SIG-M5 (cell line): ENCODE results near the gene RAI1.

Experiments
- DNase-seq: peaks from one replicate; lab custom pipeline; 2025; lab: John Stamatoyannopoulos, UW

Gene RAI1

DNA sequence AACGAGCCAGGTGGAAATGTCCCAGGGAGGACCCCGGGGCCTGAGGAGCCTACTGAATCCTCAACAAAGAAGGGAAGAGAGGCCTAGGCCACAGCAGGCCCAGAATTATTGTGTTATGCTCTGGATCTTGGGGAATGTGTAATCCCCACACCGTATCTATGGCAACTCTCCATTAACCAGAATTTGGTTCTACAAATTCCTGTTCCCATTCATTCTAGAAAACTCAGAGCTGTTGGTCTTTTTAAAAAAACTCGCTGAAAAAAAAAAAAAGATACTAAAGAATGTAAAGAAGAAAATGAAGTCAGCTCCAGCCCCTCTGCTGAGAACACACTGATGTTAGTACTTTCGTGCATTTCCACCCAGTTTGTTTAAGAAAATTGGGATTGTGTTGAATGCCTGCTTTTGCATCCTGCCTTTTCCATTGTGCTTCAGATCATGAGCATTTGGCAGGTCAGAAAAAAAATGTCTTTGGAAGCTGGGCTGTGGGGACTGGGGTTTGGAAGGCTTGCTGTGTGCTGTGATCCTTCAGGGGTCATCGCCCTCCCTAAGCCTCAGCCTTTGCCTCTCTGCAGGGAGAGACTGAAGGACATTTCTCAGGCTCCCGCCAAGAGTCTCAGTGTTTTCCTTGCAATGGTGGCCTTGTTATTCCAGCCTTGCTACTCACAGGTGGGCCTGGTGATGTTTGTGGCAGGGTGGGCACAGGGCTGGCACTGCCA, 86.1 kb downstream of the RAI1 start:
- DNase-seq = no peak

DNA sequence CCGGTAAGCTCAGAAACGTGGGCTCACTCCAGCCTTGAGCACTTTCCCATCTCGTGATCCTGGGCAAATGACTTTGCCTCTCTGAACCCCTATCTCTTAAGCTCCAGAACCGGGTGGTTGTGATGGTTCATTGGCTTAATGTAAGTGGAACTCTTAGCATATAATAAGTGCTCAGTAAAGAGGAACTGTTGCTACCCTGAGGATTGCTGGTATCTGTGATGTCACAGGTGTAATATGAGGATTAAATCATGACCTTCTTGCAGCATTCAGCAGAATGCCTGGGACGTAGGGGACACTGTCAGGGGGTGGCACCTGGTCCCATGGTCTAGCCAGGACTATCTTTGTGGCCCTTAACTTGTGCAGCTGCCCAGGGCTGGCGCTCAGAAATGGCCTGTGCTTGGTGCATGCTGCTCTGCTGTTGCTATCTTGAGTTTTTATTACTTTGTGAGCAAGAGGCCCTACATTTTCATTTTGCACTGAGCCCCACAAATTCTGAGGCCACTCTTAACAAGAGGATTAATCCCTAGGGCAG, 86.7 kb downstream of the RAI1 start:
- DNase-seq = no peak

DNA sequence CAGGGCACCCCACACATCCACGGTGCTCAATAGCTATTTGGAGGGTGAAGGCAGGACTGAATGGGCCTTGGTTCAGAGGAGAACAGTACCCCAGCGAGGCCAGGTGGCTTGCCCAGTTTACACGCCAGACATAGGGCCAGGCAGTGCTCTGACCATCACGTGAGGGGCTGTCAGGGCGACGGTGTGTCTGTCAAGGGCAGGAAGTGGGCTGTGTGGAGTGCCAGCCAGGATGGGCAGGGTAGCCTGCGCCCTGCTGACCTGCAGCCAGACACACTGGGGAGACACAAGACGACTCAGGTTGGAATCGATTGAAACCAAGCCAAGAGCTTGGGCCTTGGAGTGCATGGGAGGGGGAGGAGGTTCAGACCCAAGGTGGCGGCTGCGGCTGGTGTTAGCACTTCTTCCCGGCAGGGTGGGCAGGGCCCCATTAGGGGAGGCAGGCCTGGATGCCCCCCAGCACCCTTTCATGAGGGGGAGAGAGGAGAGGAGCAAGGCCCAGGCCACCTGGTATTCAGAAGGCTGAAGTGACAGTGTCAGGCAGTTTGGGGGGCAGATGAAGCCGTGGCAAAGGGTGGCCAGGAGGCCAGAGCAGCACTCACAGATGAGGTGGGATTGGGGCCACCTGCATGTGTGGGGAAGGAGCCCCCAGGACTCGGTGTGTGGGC, 87.3 kb downstream of the RAI1 start:
- no peak for DNase-seq

DNA sequence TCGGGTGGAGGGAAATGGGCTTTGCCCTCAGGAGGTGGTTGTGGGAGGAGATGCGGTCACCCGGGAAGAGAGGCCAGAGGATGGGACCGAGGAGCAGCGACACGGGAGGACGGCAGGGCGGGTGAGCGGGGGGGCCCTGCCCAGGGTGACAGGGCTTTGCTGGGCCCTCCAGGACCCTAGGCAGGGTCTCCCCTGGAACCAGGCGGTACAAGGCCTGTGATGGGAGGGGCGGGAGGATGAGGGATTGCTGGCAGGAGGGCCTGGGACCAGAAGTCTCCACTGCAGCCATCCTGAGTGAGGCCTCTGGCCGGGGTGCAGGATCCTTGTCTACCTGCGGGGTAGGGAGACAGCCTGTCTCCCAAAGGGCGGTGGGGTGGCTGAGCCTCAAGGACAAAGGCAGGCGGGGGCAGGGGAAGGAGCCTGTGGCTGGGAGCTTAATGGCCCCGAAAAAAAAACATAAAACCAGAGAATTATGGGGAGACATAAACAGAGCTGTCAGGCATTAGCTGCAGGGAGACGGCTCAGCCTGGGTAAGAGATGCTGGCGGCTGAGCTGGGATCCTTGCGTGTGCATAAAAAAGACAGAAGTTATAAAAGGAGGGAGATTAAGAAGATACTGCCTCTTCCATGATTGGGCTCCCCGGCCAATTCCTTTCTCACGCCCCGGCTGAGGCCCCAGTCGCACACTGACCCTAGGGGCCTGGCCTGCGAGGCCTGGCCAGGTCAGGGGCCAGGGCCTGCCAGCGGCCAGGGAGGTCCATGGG, 88.8 kb downstream of the RAI1 start:
- no peak for DNase-seq

DNA sequence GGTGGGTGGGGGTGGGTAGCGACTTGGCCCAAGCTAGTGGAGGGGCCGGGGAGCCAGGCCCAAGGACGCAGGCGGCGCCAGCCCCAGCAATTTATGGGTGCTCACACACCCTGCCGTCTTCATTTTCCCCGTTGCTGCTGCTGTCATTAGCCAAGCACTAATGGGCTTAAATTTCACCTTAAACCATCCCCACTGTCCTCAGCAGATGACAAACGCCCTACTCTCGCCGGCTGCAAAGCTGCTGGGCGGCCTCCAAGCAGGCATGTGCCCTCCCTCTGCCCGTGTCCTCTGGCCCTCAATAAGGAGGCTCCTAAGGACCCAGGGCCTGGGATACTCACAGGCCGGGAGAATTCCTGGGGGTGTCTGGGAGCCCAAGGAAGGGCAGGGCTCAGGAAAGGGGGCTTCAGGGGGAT, 89.4 kb downstream of the RAI1 start:
- DNase-seq = no peak

DNA sequence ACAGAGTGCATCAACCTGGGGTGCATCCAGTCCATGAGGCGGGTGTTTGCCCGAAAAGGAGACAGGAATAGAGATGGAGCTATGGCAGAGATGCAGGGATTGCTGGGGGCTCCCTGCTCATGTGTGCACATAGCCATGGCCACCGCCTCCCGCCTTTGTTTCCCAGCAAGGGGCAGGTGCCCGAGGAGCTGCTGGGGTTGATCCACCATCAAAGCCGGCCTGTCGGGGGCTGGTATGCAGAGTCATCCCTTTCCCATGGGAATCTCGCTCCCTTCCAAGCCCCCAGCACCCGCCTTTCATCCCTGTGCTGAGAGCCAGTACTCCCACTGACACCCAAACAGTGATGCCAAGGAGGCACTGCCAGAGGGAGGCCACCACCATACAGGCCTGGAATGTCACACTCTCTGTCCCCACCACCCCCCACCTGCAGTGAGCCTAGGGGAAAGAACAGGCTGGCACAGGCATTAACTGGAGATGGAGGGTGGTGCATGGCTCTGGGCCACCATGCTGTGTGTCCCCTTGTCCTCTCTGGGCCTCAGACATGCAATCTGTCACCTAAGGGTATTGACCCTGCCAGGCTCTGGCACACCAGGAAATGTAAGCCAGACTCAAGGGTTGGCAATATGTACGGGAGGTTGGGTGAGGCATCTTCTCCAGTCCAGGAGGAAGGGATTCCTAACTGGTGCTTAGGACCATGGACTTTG, 90.4 kb downstream of the RAI1 start:
- no peak for DNase-seq

DNA sequence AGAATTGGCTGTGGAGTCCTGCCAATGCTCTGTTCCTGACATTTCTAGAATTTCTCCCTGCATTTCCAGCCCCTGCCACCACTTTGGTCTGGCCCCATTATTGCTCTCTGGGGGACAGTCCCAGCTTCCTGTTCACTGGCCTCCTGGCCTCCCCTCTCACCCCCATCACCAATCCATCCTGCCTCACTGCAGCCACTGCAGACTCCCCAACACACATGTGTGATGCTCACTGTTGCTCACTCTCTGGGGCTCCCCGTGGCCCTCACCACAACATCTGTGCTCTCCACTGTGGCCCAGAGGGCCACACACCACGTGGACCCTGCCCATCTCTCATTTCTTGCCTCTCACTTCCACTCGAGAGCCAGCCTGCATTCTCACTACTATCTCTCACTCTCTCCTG, 91.0 kb downstream of the RAI1 start:
- no peak for DNase-seq

DNA sequence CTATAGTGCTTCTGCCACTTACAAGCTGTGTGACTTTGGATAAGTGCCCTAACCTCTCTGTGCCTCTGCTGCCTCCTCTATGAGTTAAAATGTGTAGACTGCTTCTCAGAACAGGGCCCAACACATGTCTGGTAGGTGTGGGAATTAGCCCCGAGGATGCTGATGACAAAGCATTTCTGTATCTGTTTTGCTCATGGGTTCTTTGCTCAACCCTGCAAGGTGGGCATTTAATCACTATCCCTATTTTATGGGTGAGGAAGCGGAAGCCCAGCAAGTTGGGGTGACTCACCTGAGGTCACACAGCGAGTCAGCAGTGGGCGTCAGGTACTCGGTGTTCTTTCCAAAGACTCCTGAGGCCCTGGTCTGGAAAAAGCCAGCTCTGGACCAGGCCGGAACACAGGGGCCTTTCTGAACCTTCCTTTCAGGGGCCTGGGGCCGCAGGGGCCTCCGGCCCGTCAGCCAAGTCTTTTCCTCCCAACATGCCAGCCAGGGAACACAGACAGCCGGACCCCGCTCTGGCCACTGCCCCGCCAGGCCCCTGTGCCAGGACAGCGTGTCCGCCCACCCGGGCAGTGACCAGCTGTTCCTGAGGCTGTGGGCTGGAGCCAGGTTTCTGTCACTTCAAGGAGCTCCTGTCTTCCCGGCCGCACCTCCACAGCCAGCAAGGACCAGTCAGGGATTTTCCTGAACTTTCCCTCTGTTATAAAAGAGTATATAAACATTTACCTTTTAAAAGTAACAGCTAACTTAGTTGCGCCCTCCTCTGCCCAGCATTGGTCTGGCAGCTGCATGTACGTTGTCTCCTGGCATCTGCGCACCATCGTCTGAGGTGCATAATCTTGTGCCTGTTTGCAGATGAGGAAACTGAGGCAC, 93.0 kb downstream of the RAI1 start:
- DNase-seq = no peak

DNA sequence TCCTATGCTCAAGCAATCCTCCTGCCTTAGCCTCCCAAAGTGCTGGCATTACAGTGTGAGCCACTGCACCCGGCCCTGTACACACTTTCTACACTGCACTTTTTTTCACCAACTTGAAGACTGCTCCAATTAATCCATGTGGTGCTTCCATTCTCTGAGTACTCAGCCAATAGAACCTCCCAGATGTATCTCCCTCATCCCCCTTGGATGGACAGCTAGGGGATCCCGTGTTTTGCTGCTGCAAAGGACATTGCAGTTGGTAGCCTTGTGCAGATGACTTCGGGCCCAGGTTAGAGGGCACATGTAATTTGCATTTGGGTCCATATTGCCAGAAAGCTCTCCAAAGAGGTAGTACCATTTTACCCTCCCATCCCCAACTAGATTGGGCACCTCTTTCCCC, 95.6 kb downstream of the RAI1 start:
- no peak for DNase-seq

DNA sequence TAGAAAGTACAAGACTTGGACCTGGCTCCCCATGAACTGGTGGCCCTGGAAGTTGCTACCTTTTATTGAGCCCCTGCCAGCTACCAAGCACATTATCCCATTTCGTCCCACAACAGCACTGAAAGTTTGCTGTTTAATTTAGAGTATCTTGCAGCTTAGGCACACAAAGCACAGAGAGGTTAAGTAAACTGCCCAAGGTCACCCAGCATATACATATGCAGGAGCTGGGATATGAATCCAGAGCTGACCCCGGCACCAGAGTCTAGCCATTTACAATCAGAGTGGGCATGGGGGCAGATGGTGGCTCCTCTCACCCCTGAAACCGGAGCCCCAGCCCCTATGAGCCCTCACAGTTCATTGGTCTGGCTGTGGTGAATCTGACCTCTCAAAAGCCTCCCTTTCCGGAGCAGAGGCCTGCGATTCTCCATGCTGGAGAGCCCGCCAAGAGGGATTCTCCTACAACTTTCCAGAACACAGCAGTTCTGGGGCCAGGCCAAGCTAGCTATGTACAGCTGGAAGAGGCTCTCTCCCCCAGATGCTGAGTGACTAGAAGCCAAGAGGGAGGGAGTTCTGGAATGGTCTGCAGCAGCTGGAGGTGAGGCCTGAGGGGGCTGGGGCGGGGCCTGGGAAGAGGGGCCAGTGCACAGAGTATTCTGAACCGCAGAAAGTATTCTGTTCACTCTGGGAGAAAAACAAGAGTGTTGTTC, 97.2 kb downstream of the RAI1 start:
- DNase-seq = no peak

DNA sequence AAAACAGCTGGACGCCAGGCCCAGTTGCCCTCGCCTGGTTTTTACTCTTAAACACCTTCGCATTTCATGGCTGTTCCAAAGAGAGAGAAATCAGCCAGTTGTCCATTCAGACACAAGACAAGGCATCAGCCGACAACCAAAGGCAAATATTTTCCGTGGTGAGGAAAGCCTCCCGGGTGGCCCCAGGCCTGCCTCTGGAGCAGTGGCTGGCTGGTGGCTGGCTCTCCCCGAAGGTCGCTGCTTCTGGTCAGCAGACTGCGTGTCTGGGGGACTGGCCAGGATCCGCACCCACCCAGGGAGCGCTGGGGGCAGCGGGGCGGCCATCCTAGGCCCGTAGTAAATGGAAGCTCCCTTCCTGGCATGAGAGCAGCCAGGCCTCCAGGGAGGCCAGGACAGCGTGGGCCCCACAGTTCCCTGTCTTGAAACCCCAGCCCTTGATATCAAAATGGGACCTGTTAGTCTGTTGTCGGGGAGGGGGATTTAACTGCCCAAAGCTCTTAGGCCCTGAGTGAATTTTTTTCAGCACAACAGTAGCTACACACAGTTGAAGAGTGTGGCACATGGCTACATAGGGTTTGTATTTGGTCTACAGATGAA, 97.9 kb downstream of the RAI1 start:
- no peak for DNase-seq

DNA sequence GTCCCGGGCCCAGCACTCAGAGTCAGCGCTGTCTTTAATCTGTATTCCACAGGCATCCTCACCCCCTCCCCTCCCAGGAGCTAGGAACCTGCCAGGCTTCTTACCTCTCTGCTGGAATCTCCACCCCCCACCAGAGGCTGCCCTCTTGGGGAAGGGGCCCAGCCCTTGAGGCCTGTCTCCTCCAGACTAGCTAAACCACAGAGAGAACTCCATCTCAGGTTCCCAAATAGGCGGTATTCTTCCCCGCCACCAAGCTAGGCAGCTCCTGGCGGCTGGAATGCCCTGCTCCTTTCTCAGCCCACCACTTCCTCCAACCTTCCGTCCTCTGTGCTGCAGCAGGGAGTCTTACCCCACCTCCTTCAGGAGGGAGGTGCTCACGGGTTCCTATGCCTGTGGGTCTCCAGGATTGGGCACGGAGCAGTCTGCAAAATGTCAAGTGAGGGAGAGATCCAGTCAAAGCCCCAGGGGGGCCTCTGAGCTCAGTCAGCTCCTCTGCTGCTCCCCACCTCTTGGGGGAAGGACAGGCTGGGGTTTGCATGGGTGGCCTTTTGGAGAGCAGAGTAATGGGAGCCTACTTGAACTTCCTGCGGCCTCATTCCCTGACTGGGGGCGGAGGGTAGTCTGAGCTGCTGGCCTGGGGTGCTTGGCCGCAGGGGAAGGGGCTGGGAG, 99.8 kb downstream of the RAI1 start:
- DNase-seq = no peak

DNA sequence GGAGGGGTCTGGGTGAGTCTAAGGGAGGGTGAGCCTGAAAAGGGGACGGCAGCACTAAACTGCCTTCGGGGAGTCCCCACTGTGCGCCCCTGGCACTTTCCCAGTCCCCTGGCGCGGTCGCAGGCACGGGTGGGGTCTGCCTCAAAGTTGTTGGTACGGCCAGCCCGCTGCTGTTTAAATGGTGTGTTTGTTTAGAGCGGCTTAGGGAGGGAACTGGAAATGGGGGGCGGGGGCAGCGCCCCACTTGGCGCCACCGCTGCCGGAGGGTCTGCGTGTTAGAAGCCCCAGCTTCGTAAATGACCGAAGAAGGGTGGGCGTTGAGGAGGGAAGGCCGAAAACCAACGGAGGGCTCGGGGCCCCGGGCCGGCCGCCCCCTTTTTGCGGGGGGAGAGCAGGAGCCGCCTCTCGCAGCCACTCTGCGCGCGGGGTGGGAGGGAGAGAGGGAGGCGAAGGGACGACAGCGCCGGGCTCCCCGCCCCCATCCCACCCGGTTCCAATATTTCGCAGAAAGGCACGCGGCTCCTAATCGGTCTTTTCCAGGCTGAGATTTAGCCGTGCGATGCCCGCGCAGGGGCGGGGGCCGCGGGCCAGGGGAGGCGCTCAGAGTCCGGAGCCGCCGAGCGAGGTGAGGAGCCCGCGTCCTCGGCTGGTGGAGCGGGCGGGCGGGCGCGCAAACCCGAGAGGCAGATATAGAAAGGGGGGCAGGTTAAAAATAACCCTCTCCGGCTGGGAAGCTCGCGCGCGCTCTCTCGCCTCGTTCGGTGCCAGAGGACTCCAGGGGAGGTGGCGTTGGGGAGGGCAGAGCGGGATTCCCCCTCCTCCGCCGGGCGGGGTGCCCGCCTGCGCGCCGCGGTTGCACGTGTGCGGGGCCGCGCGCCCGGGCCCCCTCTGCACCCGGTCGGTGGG, 100.6 kb downstream of the RAI1 start:
- no peak for DNase-seq

DNA sequence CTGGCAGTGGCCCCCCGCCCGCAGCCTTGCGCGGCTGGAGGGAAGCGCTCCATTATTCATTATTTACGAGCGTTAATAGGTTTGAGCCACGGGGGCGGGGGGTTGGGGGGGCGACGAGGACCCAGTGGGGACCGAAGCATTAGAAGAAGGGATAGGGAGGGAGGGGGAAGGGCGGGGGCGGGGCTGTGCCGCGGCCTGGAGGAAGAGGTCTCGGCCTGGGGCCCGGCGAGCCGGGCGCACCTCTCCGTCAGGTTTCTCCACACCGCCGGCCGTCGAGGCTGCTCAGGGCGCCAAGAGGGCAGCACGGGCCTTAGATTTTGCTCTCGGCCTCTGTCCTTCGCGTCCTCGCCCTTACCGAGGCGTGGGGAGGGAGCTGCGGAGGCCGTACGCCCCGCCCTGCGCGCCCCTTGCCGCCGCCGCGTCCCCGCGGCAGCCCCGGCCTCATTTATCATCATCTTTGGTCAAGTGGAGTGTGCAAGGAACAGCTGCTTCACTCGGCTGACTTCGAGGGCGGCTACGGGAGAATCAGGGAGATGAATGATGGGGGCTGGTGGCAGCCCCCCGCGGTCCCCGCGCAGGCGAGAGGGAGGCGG, 101.4 kb downstream of the RAI1 start:
- DNase-seq = no peak

DNA sequence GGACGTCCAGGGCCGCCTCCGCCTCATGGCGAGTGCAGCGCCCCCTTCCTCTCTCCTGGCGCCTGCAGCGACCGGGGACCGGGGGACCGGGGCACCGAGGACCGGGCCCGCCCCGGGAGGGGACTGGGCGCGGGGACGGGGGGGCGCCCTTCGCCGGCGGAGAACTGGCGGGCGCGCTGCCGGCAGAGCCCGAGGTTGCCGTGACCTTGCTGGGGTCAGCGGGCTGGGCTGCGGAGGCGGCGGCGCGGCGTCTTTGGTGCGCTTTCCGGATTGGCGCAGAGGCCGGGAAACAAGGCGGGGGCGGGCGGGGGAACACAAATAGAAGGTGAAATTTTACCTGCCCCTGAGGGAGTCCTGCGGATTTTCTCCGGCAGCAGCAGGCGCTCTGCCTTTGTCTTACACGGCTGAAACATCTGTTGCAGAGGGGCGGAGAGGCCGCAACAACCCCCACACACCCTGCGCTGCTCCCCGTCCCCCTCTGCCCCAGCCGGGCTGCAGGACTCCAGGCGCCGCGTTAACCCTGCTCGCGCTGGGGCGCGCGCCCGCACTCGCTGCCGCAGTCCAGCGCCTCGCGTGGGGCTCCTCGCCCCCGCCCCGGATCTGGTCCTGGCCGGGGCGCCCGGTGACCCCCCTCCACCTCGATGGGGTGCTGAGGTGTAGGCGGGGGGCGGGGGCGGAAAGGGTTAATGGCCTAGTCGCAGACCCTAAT, 102.0 kb downstream of the RAI1 start:
- no peak for DNase-seq

DNA sequence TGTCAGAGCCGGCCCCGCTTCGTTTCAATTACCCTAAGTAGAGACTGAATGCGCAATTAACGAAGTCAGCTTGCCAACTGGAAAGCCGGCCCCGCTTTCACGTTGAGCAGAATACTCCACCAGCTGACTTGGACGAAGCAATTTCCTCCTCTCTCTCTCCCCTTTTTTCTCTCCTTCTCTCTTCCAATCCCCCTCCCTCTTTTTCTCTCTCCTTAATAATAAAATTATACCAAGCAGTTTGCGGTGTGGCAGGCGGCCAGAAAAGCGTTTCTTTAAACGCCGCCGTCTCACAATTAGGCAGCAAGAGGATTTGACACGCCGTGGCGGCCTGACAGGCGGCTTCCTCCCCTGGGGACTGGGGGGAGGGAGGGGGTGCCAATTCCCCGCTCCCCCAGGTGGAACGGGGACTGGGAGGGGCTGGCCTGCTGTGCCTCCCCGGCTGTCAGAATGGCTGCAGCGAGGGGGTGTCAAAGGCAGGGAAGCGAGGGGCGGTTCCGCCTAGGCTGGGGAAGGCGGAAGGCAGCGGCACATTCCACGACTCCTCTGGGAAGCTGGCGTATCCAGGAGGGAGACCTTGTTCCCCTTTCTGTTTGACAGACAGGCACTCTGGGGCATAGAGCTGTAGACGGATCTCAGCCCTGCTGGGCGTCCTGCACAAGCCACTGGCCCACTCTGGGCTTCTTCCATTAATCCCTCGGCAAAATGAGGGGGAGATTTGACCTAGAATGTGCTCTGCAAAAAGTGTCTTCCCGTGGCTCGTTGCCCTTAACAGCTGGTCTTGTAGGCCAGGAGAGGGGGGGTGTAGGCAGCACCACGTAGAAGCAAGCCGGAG, 102.8 kb downstream of the RAI1 start:
- no peak for DNase-seq
